ENCODE data around the gene S1PR3.

The S1PR3 gene

GRCh38 chr9:88993871-88994460, 2.7 kb downstream of the S1PR3 start:
- no peak for DNase-seq

GRCh38 chr9:88994469-88995199, 3.4 kb downstream of the S1PR3 start:
- no peak for DNase-seq

- DNase-seq = no peak
Observed at GRCh38 chr9:88995200-88995577, 3.9 kb downstream of the S1PR3 start.

- no peak for DNase-seq
Observed at GRCh38 chr9:88995627-88996026, 4.4 kb downstream of the S1PR3 start.

- no peak for DNase-seq
Observed at GRCh38 chr9:88996046-88996920, 5.0 kb downstream of the S1PR3 start.

GRCh38 chr9:88996921-88997235, 5.6 kb downstream of the S1PR3 start:
- no peak for DNase-seq

- DNase-seq = no peak
Observed at GRCh38 chr9:88997646-88998045, 6.4 kb downstream of the S1PR3 start.

GRCh38 chr9:88998503-88998902, 7.2 kb downstream of the S1PR3 start:
- DNase-seq = no peak

- DNase-seq = no peak
Observed at GRCh38 chr9:88998911-88999310, 7.6 kb downstream of the S1PR3 start.

- no peak for DNase-seq
Observed at GRCh38 chr9:89000371-89000781, 9.1 kb downstream of the S1PR3 start.

- DNase-seq = peak; percentile 75
Observed at GRCh38 chr9:89000973-89001916, 10.0 kb downstream of the S1PR3 start.

- DNase-seq = no peak
Observed at GRCh38 chr9:89001917-89002540, 10.8 kb downstream of the S1PR3 start.

GRCh38 chr9:89002987-89003386, 11.7 kb downstream of the S1PR3 start:
- DNase-seq = no peak

GRCh38 chr9:89005323-89005722, 14.1 kb downstream of the S1PR3 start:
- DNase-seq = no peak

- no peak for DNase-seq
Observed at GRCh38 chr9:89006267-89006666, 15.0 kb downstream of the S1PR3 start.

- DNase-seq = no peak
Observed at GRCh38 chr9:89006996-89007967, 16.0 kb downstream of the S1PR3 start.

GRCh38 chr9:89008055-89008743, 16.9 kb downstream of the S1PR3 start:
- DNase-seq = no peak

GRCh38 chr9:89008744-89009545, 17.7 kb downstream of the S1PR3 start:
- DNase-seq = no peak

GRCh38 chr9:89009546-89009840, 18.2 kb downstream of the S1PR3 start:
- no peak for DNase-seq

GRCh38 chr9:89010056-89010455, 18.8 kb downstream of the S1PR3 start:
- DNase-seq = no peak
